Hematopoietic multipotent progenitor cell treated with erythropoietin and hydrocortisone succinate and interleukin-3 and kit ligand, for 17 days (in vitro differentiated cells): ENCODE data around the gene FBXO44.

Source experiments
- DNase-seq: peaks from one replicate; pipeline ENCODE4 v3.0.0-alpha.2; 2015; ENCODE audit warnings: low spot score

The FBXO44 gene

DNA sequence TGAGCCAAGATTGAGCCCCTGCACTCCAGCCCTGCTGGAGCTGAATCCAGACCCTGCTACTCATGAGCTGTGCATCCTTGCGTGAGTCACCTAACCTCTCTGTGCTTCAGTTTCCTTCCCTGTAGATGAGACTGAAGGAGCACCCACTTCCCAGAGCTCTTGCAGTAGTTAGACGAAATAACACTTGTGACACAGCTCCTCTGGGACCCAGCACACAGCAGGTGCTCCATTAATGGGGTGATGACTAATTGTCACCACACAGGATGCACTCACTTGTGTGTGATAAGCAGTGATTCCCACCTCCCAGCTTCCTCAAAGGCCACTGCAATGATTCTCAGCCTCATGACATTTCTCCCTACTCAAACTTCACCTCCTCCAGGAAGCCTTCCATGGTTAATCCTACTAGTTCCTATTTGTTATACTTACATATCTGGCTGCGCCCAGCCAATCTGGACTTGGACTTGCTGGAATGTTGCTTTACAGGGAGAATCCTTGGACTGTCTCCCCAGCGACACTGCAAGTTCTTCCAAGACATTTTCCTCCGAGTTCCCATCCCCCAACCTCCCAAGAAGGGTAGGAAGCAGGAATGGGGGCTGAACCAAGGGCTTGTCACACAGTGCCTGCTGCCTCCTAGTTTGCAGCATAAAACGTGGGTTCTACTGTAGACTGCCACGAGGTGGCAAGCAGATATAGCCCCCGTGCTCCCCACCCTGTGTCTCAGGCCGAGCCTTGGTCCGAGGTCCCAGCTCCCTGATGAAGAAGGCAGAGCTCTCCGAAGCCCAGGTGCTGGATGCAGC lies 54.1 kb downstream of the FBXO44 start:
- DNase-seq, result no peak

DNA sequence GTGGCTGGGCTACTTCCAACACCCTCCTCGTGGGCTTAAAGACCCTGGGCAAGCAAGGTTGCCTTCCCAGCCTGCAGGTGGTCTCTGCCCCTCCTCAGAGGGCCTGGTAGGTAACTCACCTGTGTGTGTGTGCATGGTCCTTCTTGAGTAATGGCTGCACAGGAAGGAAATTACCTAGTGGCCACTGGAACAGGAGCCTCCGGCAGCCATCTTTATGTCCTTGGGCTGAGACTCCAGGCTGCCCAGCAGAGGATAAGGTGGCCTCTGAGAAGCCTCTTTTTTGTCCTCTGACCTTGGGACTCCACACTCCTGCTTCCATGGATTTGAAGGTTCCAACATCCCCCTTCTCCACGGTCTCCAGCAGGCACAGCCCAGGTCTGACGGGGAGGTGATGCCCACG lies 56.8 kb downstream of the FBXO44 start:
- DNase-seq, result no peak

DNA sequence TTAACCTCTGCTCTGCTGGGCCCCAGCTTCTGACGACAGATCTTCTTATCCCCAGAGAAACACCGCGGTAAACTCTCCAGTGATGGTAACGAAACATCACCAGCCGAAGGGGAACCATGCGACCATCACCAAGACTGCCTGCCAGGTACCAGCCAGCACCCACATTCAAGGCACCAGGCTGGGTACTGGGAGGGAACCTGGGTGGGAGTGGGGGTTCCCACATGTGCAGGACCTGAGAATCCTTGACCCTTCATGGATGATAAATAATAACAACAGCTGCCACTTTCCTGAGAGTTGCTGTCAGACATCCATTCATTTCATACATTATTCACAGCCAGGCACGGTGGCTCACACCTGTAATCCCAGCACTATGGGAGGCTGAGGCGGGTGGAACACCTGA lies 57.6 kb downstream of the FBXO44 start:
- no peak for DNase-seq
